GM18520 (cell line): ENCODE measurements around the gene STK24.

Source experiments
- ATAC-seq: cut with Tn5 transposase; IDR thresholded peaks from one replicate; pipeline ENCODE4 v1.9.1; 2021; ENCODE audit not compliant: unreplicated experiment

The STK24 gene

DNA sequence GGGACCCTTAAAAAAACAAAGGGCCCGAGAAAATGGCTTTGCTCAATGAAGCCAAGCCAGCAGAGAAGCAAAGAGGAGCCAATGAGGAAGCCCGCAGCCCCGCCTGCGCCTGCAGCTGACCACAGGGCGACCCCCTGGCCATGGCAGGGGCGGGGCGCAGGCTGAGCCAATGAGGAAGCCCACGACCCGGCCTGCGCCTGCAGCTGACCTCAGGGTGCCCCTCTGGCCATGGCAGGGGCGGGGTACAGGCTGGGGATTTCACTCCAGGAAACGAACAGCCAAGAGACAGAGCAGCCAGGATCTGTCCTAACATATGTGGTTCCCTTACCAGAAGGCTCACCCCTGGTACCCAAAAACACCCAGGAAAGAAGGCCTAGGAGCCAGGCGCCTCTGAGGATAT lies 101.4 kb downstream of the STK24 start:
- no peak for ATAC-seq

DNA sequence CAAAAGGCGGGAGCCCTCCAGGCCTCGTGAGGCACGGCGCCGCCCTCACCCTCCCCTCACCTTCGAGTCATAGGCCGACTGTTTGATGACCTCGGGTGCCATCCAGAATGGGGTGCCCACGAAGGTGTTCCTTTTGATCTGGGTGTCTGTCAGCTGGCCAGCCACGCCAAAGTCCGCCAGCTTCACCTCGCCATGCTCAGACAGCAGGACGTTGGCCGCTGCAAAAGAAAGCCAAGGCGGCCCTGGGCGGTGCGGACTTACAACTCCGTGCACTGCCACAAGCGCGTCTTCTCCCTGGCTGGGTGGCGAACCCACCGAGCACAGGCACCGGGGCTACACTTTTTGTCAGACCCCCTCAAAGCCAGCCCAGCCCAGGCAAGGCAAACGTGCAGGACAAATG lies 102.1 kb downstream of the STK24 start:
- no peak for ATAC-seq

DNA sequence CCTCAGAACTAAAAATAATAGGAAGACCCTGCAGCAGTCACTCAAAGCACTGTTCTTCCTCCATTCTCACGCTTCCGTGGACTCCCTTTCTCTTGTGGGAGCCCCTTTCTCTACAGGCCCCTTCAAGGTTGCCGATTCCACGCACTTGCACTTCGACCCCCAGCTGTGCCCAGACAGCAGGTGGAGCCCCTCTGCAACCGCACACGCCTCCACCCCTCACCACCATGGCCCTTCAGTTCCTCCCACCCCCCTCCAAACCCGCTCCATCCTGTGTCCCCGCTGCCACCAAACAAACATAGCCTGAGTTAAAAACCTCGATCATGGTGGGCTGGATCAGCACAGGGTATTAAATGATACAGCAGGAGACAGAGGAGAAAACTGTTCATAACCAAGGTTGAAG lies 102.6 kb downstream of the STK24 start:
- no peak for ATAC-seq

DNA sequence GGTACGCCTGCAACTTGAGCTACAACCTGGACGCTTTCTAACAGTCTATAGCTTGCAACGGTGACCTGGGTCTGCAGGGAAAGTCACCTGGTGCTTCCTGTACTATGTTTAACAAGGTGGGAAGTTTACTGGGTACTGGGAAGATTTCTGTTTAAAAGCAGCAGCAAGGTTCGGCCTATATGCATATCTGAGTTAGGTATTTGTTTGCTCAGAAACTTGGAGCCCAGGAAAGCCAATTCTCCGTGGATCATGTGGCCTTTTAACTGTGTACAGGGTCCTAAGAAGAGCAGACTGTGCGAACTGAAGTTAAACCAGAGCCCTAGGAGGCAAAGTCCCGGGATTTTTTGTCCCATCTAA lies 103.1 kb downstream of the STK24 start:
- no peak for ATAC-seq

DNA sequence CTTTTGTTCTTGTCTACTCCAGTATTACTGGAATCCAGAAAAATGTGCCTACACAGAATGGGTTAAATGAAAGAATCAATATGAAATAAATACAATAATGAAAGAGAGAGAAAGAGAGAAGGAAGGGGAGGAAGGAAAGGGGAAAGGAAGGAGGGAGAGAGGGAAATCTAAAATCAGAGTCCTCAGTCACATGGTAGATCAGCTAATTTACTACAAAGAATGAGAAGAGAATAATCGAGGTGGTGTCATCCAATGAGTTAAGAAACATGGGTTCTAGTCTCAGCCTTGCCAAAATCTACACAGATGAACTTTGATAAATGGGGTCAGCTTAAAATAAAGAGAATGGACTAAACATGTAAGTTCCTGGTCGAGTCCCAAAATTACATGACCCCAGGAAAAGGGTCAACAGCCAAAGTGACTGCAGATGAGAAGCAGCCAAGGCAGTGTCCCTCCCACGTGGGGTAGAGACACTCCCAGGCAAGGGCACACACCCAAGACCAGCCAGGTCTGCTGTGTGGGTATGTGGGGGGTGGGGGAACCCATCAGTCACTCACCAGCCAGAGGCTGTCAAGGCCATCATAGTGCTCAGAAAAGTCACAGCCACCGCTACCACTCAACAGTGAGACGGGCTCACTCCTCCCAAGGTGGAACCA lies 103.6 kb downstream of the STK24 start:
- ATAC-seq: no peak

DNA sequence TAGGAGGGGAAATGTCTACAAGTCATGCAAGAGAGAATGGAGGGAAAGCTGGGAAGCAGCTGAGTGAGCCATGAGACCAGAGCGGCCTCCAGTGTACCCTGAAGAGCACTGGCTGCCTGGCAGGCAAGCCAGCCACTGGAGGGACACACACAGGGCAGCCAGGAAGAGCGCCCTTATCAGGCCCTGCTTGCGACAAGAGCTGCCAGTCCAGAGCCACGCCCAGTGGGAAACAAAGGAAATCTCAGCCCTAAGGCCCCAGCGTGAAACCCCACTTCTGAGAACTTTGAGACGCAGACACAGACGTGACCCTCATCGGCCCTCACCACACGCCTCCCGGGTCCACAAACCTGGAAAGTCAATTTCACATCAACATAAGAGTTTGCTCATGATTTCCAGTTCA lies 105.0 kb downstream of the STK24 start:
- ATAC-seq: no peak

DNA sequence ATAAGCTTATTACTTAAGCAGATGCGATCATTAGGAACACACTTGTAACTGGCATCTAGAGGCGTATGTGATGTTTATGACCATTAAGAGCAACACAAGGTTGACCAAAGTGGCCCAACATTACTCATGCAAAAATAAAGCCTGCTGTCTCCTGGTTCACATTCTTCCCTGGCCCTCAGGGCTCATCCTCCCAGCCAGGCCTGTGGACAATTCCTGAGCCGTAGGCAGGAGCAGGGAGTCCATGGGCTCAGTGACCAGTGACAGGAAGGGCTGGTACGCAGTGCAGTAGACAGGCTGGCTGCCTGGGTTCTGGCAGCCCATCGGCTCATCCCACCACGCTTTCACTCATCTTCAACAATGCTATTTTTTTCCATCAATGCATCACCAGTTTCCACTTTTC lies 106.0 kb downstream of the STK24 start:
- no peak for ATAC-seq

DNA sequence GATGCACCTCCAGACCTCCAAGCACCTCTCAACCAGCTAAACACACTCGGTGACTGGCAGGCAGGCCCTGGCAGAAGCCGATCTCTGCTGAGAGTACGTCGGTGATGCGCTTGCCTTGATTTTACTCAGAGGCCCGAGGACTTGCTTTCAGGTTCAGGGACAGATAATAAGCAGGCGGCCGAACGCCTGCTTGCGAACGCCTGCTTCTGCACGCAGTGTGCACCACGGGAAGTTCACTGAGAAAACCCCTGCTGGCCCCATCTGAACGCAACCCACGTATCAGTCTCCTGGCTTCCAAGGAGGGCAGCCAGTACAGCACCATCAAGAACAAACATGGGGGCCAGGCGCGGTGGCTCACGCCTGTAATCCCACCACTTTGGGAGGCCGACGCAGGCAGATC lies 108.0 kb downstream of the STK24 start:
- ATAC-seq: no peak

DNA sequence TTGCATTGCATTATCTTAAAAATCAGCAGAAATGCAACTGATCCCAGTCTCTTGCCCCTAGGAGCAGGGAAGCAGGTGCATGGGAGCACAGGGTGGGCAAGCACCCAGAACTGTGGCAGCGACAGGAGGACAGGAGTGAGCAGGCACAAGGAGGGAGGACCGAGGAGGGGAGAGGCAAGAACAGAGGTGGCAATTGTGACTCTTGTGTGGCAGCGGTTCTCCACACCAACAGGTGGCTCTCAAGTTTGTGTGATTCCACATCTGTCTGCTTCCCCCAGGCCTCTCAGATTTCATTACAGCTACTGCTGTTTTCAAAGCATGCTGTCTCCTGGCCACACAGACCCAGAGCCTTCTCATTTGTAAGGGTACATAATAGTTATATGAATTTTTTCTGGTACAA lies 108.5 kb downstream of the STK24 start:
- no peak for ATAC-seq

DNA sequence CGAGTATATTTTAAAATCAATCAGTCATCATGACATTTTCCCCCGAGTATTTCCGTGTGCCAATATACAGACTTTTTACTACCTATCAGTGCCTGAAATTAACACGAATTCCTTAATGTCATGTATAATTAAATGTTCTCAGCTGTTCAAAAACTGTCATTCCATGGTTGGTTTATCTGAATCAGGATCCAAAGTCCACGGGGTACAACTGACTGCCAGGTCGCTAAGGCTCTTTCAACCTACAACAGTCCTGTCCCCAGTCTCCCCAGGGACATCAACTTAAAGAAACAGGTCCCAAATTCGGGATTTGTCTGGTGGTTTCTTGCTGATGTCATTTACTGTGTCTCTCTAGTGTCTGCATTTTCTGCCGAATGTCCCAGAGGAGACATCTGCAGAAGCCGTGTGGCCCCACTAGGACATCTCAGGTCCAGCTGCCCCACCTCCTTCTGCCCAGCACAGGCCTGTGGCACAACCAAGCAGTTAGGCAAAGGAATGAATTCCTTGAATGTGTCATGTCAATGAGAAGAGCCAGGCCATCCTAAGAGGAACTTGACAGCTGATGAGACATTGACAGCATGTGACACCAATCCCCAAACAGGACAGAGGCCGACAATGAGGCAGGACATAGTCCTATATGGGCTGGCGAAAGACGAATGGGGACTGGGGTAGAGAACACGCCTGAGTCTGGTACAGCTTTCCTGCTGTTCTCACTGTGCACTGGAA lies 109.5 kb downstream of the STK24 start:
- no peak for ATAC-seq

DNA sequence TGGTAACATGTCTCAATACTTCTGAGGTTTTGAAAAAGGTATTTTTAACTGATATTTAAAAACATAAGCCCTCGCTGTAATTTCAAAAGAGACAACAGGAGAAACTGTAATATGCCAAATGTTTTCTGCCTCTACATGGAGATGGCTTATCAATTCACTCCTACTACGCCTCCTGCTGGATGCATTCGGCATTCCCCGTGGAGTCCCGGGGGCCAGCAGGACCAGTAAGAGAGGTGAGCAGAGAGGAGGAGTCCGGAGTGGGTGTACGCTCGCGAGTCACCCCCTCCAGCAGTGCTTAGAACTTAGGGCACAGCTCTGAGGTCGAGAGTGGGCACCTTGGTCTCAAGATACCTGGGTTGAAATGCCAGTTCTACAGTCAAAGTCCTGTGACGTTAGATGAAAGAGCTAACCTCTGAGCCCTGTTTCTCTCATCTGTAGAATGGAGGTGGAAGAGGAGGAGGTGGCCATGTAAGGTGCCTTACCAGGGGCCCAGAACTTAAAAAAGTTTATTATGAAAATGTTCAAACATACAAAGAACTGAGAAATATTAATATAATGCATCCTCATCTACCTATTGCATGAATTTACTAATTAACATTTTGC lies 110.2 kb downstream of the STK24 start:
- no peak for ATAC-seq

DNA sequence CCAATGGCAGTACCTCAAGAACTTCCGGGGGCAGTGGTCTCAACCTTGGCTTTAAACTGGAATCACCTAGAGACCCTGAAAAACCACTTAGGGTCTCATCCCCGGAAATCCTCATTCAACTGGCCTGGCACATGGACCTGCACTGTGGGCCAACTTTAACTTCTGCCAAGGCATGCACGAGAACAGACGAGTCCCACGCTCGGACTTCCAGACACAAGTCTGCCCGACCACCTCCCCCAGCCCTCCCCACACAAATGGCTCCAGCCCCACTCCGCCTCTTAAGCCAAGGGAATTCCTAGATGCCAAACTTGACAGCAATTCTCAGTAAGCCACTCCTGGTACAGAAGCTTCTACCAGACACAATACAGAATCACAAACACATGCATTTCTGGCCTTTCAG lies 114.0 kb downstream of the STK24 start:
- no peak for ATAC-seq

DNA sequence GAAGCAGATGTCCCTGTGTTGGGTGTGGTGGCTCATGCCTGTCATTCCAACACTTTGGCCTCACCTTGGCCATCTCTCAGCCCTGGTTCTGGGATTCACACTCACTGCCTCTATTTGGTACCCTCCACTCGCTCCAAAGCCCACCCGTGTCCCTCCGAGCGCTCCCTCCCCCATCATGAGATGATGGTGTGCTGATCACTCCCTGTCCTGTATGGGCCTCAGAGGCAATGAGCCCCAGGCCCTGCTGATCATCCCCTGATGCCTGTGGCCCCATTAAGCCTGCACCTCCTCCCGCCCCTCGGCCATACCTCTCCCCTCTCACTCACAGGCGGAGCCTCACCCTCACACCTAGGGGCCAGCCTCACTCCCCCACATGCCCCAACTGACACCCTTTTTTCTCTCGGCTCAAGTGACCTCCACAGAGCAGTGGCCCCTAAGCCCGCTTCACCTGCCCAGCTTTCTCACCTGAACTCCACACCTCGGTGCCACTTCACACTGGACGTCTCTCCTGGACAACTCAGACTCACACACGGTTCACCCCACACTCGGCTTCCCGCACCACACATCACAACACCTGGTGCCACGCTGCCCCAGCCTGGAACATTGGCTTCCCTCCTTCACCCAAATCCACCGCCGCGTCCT lies 114.5 kb downstream of the STK24 start:
- no peak for ATAC-seq

DNA sequence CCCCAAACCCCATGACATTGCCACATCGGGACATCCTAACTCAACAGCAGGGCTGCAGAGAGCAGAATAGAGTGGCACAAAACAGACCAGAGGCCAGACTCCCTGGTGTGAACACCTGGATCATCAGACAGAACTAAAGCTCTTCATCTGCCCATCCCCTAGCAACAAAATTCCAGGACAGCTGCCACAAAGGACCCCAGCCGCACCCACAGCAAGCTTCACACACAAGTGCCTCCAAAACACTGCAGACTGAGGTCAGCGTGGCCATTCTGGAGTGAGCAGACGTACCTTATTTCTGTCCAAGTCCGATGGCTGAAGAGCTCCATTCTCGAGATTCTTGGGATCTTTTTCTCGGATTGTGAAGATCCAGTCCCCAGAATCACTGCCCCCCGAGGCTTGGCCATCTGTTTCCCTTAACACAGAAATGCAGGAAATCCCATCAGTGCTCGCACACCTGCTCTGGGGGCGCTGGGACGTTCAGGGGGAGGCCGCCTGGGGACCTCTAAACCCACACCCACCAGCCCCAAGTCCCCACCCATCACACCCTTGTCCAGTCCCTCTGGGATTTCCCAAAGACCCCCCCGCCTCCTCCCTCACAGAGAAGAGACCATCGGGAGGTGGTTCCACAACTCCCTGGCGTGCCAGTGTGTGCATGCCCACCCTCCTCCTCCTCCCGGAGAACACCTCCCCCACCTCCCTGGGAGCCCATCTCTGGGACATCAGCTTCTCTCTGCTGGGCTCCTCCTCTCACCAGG lies 115.2 kb downstream of the STK24 start:
- ATAC-seq: no peak

DNA sequence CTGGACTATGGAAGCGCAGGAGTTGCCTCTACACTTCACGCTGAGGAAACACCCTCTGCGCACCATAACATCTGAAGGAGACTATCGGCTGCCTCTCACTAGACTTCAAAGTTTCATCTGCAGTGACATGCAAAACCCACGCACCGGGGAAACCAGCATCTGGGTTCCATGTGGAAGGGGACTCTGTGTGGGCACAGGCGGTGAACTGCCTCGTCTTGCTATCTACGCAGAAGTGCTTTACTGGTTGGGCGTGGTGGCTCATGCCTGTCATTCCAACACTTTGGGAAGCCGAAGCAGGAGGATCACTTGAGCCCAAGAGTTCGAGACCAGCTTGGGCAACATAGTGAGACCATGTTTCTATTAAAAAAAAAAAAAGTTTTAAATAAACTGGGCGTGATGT lies 116.4 kb downstream of the STK24 start:
- ATAC-seq: no peak

DNA sequence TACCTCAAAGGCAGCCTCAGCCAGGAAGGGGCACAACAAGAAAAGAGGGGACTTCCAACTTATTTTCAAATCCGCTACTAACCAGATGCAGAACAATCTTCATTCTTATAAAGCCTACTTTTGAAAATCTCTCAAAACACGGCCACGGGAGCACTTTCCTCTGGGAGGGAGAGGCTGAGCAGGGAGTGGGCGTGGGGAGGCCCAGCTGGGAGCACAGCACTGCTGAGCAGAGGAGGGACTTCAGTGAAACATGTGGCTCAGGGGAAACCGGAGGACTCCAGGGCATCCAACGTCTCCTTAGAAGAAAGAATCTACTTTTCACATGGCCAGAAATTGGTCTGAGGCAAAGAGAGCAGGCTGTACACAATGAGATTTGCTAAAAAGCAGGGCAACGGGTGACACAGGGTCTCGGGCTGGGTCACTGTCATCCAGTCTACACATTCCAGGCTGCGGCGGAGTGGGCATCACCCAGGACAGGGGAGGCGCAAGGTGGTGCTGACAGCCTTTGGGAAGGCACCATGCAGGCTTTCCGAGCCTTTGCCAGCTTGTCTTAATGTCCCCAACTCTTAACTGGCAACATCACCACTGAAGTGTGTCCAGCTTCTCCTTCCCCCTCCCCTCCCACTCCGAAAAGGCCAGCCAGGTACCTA lies 117.1 kb downstream of the STK24 start:
- ATAC-seq: no peak

DNA sequence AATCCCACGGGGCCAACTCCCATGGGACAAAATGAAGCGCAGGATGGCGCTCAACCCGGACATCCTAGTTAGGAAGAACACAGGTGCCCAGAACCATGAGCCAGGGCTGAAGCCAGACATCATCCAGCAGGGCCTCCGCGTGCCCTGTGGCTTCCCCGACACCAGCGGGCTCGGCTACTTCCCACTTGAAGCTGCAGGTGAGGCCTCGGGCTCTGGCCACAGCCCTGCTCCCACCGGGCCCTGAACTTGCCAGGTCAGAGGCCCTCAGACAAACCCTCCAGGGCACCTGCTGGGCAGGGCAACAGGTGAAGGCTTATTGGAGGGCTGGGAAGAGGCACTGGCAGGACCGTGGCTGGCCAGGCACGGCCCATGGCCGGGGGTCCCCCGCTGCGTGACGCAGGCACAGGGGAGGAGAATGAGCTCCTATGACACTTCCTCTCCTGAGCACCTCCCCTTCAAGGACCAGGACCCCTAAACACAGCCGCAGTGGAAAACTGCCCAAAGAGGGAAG lies 117.7 kb downstream of the STK24 start:
- ATAC-seq: no peak

DNA sequence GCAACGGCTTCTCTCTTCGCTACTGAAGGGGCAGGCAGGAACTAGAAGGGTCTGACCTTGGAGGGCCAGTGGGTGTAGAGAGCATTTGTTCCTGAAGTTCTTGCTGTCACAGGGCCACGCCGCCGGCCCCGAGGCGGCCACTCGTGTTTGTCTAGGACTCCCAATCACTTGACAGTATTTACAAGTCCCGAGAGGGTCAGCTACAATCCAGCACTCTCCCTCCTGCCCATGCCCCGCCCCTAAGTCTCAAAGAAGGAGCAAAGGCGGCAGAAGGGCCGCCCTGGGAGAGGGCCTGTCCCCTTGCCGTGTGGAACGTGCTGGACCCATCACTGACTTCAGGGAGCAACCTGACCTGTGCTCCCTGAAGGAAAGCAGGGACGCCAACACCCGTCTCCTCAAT lies 118.5 kb downstream of the STK24 start:
- ATAC-seq: no peak

DNA sequence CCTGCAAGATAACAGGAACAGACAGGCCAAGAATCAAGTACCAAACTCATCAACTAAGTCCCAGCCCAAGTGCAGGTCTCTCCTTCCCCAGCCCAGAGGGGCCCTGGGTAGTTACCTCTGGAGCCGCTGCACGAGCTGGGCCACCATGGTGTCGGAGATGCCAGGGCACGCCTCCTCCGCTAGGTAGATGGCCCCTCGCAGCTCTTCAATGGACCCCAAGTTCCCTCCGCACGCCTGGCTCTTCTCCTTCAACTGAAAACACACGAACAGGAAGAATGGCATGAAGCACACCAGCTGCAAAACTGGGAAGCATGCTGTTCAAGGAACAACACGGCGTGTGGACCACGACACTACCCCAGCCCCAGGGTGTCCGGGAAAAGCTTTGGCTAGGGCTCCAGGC lies 119.9 kb downstream of the STK24 start:
- ATAC-seq: no peak

DNA sequence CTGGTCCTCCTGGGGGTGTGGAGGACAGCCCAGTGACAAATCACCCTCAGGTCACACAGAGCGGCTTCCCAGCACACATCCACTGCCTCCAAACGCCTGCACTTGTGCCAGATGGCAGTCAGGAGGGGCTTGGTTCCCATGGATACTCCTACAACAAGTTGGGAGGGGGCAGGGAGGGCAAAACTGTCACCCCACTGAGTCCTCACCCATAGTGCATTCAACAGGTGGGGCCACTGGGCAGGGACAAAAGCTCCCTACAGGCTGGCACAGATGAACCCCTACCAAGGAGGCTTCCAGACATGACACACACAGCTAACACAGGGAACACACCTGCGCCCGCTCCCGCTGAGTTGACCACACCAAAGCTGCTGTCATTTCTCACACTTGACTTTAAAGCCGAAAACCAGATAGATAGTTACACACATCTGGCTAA lies 120.5 kb downstream of the STK24 start:
- ATAC-seq: no peak
